ENCODE results near the gene ZDHHC11. TPM values are rescaled to one million over a fixed set of nuclear protein-coding genes. Genes with fewer than 3 reads are reported as not detected.
A peak's percentile ranks its signal among the peaks of the same experiment; 100 is the strongest.
"Not testable (repeated sequence)": the region's sequence is repeated elsewhere in the genome, so short reads cannot be mapped to it uniquely, and the experiment has no call there.

Gene ZDHHC11
- total RNA-seq, 1 donor from 2014 or later, result 40.1 TPM

- intact Hi-C loops (cut with micrococcal nuclease); ATAC-seq: not testable (repeated sequence)
- DNase-seq, result peak; percentile 18
These were observed 3.0 kb downstream of the ZDHHC11 start for GRCh38 chr5:847736-848135.

- ATAC-seq; intact Hi-C loops (cut with micrococcal nuclease); DNase-seq: not testable (repeated sequence)
These were observed 3.6 kb downstream of the ZDHHC11 start for GRCh38 chr5:847212-847611.

- intact Hi-C loops (cut with micrococcal nuclease); ATAC-seq: not testable (repeated sequence)
- DNase-seq, result peak; percentile 11
These were observed 4.1 kb downstream of the ZDHHC11 start for GRCh38 chr5:846602-847091.

- intact Hi-C loops (cut with micrococcal nuclease); ATAC-seq: not testable (repeated sequence)
- DNase-seq, result peak; percentile 11
These were observed 4.8 kb downstream of the ZDHHC11 start for GRCh38 chr5:845676-846601.

GRCh38 chr5:845031-845675 is 5.6 kb downstream of the ZDHHC11 start:
- ATAC-seq (peak; percentile 7), DNase-seq (peak; percentile 27)
- intact Hi-C loops (cut with micrococcal nuclease), result not testable (repeated sequence)

- DNase-seq, result peak; percentile 17
- intact Hi-C loops (cut with micrococcal nuclease); ATAC-seq: not testable (repeated sequence)
These were observed 6.4 kb downstream of the ZDHHC11 start for GRCh38 chr5:844426-844825.

- peak; percentile 26 for DNase-seq
- ATAC-seq; intact Hi-C loops (cut with micrococcal nuclease): not testable (repeated sequence)
These were observed 6.9 kb downstream of the ZDHHC11 start for GRCh38 chr5:843926-844325.

- ATAC-seq; intact Hi-C loops (cut with micrococcal nuclease): not testable (repeated sequence)
- DNase-seq, result peak; percentile 23
These were observed 7.4 kb downstream of the ZDHHC11 start for GRCh38 chr5:843371-843770.

- intact Hi-C loops (cut with micrococcal nuclease); ATAC-seq: not testable (repeated sequence)
- DNase-seq, result peak; percentile 23
These were observed 8.2 kb downstream of the ZDHHC11 start for GRCh38 chr5:842402-843221.

- intact Hi-C loops (cut with micrococcal nuclease); ATAC-seq: not testable (repeated sequence)
- peak; percentile 17 for DNase-seq
These were observed 9.0 kb downstream of the ZDHHC11 start for GRCh38 chr5:841531-842401.

- ATAC-seq; intact Hi-C loops (cut with micrococcal nuclease): not testable (repeated sequence)
- peak; percentile 12 for DNase-seq
These were observed 9.8 kb downstream of the ZDHHC11 start for GRCh38 chr5:840974-841435.

GRCh38 chr5:840118-840973 is 10.4 kb downstream of the ZDHHC11 start:
- ATAC-seq; intact Hi-C loops (cut with micrococcal nuclease): not testable (repeated sequence)
- peak; percentile 20 for DNase-seq

- peak; percentile 73 for ATAC-seq
- intact Hi-C loops (cut with micrococcal nuclease), result not testable (repeated sequence)
- DNase-seq, result peak; percentile 57
These were observed 12.3 kb downstream of the ZDHHC11 start for GRCh38 chr5:838431-838851.

- ATAC-seq; intact Hi-C loops (cut with micrococcal nuclease): not testable (repeated sequence)
- peak; percentile 23 for DNase-seq
These were observed 13.1 kb downstream of the ZDHHC11 start for GRCh38 chr5:837621-838121.

GRCh38 chr5:835933-836612 is 14.7 kb downstream of the ZDHHC11 start:
- intact Hi-C loops (cut with micrococcal nuclease), result not testable (repeated sequence)

GRCh38 chr5:834013-834412 is 16.8 kb downstream of the ZDHHC11 start:
- DNase-seq; intact Hi-C loops (cut with micrococcal nuclease); ATAC-seq: not testable (repeated sequence)

More at GRCh38 chr5:835933-836612, 14.7 kb downstream of the ZDHHC11 start:
- ATAC-seq (peak; percentile 66), DNase-seq (peak; percentile 17)

Data from left ventricle myocardium superior (tissue), 1 donor.